Coronary artery (tissue), 2 donors: ENCODE results near the gene ZBTB47.

ENCODE experiments used
- DNase-seq: peaks from one replicate; pipeline ENCODE4 v3.0.0-alpha.2; 2017; ENCODE audit warnings: low spot score
- H3K27ac ChIP-seq, 2 donors: fragments of 200-600 bp; sonication (generic); one replicate each; pipeline ENCODE4 v1.5.1; 2016 to 2019
- H3K4me3 ChIP-seq: fragments of 200-600 bp; sonication (generic); 2 replicates; pipeline ENCODE4 v1.5.1; 2016; ENCODE audit warnings: mild to moderate bottlenecking, moderate library complexity
- CTCF ChIP-seq: fragments of 200-600 bp; sonication (generic); IDR thresholded peaks from one replicate; pipeline ENCODE4 v1.5.1; 2019; ENCODE audit warnings: antibody characterized with exemption

ZBTB47 gene

DNA sequence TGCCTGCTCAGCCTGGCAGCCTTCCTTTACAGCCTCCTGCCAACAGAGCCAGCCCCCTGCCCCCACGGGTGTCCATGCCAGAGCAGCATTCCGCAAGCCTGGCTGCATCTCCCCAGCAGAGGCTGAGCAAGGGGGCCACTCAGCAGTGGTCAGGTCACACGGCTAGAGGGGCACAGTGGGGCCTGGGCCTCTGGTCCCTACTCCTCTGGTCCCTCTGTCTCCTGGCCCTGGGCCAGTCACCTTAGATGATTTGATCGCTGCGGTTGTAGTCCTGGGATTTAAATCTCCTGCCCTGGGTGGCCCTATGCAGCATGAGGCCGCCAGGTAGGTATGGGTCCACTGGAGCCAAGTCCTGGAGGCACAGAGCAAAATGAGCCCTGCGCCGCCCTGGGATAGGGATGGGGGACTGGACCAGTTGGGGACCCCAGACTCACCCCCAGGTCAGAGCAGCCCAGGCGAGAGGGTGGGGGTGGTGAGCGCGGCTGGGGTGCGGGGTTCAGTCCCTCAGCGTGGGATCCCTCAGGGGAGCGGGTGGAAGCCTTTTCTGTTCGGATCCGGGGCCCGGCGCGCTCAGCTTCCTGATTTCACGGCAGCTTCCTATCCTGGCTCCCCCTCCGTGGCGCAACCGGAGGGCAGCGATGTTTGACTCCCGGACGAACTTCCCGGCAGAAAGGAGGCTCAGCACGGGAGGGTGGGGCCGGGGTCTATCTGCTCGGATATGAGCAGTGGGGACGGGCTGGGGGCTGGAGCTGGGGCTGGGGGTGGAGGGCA, at the start of gene ZBTB47:
ZBTB47 (plus strand) TSS at position 138 of the 771 bp plus-strand sequence. CDS start 4,659 bp downstream, outside the sequence.
- DNase-seq, result peak; percentile 89

GRCh38 chr3:42605546-42606173, 47.8 kb upstream of the ZBTB47 start:
- no peak for DNase-seq

More for the DNA sequence above, at the start of gene ZBTB47:
- H3K4me3 ChIP-seq, result peak within 1 kb of the TSS; percentile 98
- no peak for TF ChIP-seq CTCF
- H3K27ac ChIP-seq, result peak within 1 kb of the TSS; percentile 98 to 99

GRCh38 chr3:42608581-42608980, 44.9 kb upstream of the ZBTB47 start:
- DNase-seq, result no peak

More at GRCh38 chr3:42605546-42606173, 47.8 kb upstream of the ZBTB47 start:
- Histone ChIP-seq H3K27ac (peak overlapping the region; percentile 3 to 49), H3K4me3 (no peak overlapping the region)
- no peak for TF ChIP-seq CTCF

DNA sequence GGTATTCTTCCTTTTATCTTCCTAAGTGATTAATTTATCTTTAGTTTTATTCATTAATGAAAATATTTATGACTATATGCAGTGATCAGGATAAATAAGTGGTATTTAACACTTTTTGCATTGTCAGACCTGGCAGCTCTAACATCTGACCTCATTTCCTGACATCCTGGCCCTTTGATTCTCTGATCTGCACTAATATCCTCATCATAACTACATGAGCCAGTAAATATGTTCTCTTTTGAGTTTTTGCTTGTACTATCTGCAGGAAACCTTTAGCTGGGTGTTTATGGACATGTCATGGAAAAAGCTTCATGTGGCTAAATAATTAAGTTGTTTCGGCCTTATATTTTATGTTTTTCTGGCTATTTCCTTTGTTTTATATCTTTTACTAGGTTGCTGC, 42.5 kb upstream of the ZBTB47 start:
- DNase-seq, result no peak
- TF ChIP-seq CTCF, result no peak
- H3K27ac ChIP-seq, result peak overlapping the region; percentile 25 to 59
- no peak overlapping the region for H3K4me3 ChIP-seq

More at GRCh38 chr3:42608581-42608980, 44.9 kb upstream of the ZBTB47 start:
- no peak overlapping the region for H3K4me3 ChIP-seq
- H3K27ac ChIP-seq, result no peak overlapping the region
- TF ChIP-seq CTCF, result no peak

GRCh38 chr3:42612217-42612616, 41.3 kb upstream of the ZBTB47 start:
- Histone ChIP-seq H3K27ac (no peak overlapping the region), H3K4me3 (no peak overlapping the region)
- DNase-seq, result no peak
- TF ChIP-seq CTCF, result no peak

DNA sequence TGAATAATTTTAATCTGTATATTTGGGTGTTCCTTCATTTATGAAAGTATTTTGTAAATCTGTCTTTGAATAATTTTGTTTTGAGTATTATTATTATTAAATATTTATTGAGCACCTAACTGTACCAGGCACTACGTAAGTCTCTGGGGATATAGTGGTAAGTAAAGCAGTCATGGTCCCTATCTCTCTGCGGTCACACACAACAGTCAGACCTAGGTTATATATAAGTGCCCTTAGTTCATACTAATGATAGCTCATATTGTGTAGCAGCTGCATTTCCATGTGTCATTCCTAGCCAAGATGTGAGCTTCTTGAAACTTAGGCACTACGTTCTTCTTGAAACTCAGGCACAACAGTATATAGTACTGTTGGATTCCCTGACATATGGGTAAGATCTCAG, 40.6 kb upstream of the ZBTB47 start:
- Histone ChIP-seq H3K4me3 (no peak overlapping the region), H3K27ac (no peak overlapping the region)
- no peak for DNase-seq
- no peak for TF ChIP-seq CTCF
